ENCODE results near the gene DUSP7. TPM values are rescaled to one million over a fixed set of nuclear protein-coding genes. Genes with fewer than 3 reads are reported as not detected.

Gene DUSP7
- total and polyA plus RNA-seq, 9 of the 15 experiments (the other 6 are each of a cell fraction or from before 2014, with no cell fraction given) = 0.45 to 15.8 (median 8.2) TPM

- TF ChIP-seq YY1 (IDR thresholded peaks at IDR 0.05; ENCODE audit: borderline replicate concordance in 1 of 3, control insufficient read depth in 1 of 3, extremely low read depth in 1 of 3, insufficient read depth in 3 of 3, insufficient read length in 1 of 3, insufficient replicate concordance in 2 of 3, low read depth in 1 of 3, low read length in 2 of 3) = peak in 2 of 3 experiments; percentile 55
- TF ChIP-seq ERF (CRISPR knock-in tag; IDR thresholded peaks at IDR 0.05) = 0 out of 2 replicates have a peak, but pooled peaks have one; percentile 42
- peak; percentile 67 to 76 for TF ChIP-seq NRF1 (conservative IDR thresholded peaks at IDR 0.05 in 1 of 2, IDR thresholded peaks at IDR 0.05 in 1 of 2)
- TF ChIP-seq ZNF174 (CRISPR knock-in tag; IDR thresholded peaks at IDR 0.05) = no peak
- peak in 1 of 2 experiments; percentile 12; a peak in 1 of 4 replicates for TF ChIP-seq RAD21 (CRISPR knock-in tag; conservative IDR thresholded peaks at IDR 0.05 in 1 of 2, IDR thresholded peaks at IDR 0.05 in 1 of 2)
- peak; percentile 57; the same call in 1 of the 2 replicates for TF ChIP-seq GABPB1 (CRISPR knock-in tag; IDR thresholded peaks at IDR 0.05)
- TF ChIP-seq L3MBTL2 (IDR thresholded peaks at IDR 0.05) = peak; percentile 96
- TF ChIP-seq GATAD2B (IDR thresholded peaks at IDR 0.05; ENCODE audit: borderline replicate concordance) = no peak
- no peak for TF ChIP-seq THRAP3 (IDR thresholded peaks at IDR 0.05; ENCODE audit: borderline replicate concordance)
- TF ChIP-seq E2F6 (IDR thresholded peaks at IDR 0.05; ENCODE audit: borderline replicate concordance in 1 of 2, extremely low read depth in 1 of 2, insufficient read depth in 1 of 2, insufficient read length in 1 of 2, low read depth in 1 of 2, low read length in 1 of 2, poor library complexity in 1 of 2, severe bottlenecking in 1 of 2) = peak; percentile 83 to 84
- TF ChIP-seq ZNF592 (IDR thresholded peaks at IDR 0.05) = peak; percentile 70
- TF ChIP-seq DMBX1 (CRISPR knock-in tag; IDR thresholded peaks at IDR 0.05; ENCODE audit: borderline replicate concordance) = peak; percentile 25; the same call in 1 of the 2 replicates
- TF ChIP-seq CTBP1 (IDR thresholded peaks at IDR 0.05; ENCODE audit: borderline replicate concordance) = peak; percentile 71
- TF ChIP-seq HNRNPLL (IDR thresholded peaks at IDR 0.05; ENCODE audit: low read depth, low read length, poor library complexity, severe bottlenecking) = peak; percentile 57
- peak; percentile 46; the same call in 1 of the 2 replicates for TF ChIP-seq CXXC5 (CRISPR knock-in tag; IDR thresholded peaks at IDR 0.05)
- TF ChIP-seq MTA2 (IDR thresholded peaks at IDR 0.05; ENCODE audit: low read depth) = no peak
- 0 out of 4 replicates have a peak, but pooled peaks of 1 of the 2 experiments have one; percentile 34 for TF ChIP-seq UBTF (IDR thresholded peaks at IDR 0.05; ENCODE audit: borderline replicate concordance in 1 of 2, low read depth in 2 of 2, low read length in 2 of 2)
These were observed 627 bp downstream of the DUSP7 start (continued) for GRCh38 chr3:52055537-52056351.
